HG03066 (cell line): ENCODE results near the gene RNF8.
"Not testable (repeated sequence)": the region's sequence is repeated elsewhere in the genome, so short reads cannot be mapped to it uniquely, and the experiment has no call there.

Experiments used
- ATAC-seq: cut with Tn5 transposase; IDR thresholded peaks from one replicate; pipeline ENCODE4 v1.9.1; 2021; ENCODE audit warnings: low read depth; ENCODE audit not compliant: unreplicated experiment

The RNF8 gene, protein sequence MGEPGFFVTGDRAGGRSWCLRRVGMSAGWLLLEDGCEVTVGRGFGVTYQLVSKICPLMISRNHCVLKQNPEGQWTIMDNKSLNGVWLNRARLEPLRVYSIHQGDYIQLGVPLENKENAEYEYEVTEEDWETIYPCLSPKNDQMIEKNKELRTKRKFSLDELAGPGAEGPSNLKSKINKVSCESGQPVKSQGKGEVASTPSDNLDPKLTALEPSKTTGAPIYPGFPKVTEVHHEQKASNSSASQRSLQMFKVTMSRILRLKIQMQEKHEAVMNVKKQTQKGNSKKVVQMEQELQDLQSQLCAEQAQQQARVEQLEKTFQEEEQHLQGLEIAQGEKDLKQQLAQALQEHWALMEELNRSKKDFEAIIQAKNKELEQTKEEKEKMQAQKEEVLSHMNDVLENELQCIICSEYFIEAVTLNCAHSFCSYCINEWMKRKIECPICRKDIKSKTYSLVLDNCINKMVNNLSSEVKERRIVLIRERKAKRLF

DNA sequence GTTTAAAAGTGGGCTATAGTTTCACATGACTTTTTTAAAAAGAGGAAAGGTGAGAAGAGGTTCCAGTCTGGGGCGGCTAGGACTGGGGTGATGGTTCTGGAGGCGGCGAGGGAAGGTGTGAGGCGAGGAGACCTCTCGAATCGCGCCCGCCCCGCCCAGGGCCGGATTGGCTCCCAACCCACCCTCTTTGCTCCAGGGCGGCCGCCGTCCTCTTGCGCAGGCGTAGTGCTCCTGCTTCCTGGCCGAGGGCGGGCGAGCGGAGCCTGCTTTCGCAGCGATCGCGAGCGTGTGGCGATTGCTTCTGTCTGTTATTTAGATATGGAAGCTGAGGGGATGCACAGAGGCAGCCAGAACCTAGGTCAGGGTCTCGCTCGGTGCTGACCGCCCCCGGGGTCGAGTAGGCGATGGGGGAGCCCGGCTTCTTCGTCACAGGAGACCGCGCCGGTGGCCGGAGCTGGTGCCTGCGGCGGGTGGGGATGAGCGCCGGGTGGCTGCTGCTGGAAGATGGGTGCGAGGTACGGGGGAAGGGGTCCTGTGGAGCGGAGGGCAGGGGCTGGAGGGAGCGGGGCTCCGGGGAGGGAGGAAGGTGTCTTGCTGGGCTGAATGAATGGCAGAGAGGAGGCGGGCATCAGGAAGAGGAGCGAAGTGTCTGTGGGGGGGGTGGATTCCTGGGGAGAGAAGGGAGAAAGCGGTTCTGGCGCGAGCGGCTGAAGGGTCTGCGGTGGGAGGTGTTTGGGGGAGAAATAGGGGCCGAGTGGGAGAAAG lies at the start of gene RNF8:
Gene RNF8 (plus strand): TSS at position 223 of the 765 bp plus-strand sequence. CDS start 182 bp downstream, at position 405.
- ATAC-seq: peak; percentile 91

DNA sequence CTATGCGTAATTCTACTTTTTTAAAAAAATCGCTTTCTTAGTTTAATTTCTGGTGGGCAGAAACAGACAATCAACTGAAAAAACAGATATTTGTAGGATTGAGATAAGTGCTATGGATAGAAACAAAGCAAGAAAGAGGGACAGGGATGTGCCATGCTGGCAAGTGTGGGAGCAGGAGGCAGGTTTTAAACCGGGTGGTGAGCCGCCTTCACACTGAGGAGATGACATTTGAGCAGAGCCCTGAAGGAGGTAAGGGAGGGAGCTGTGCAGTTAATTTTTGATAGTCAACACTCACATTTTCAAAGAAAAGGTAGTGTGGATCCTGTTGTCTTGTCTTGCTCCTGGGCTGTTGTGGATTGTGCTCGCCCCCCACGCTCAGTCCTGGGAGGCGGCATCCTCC lies 49.0 kb upstream of the RNF8 start:
- no peak for ATAC-seq

DNA sequence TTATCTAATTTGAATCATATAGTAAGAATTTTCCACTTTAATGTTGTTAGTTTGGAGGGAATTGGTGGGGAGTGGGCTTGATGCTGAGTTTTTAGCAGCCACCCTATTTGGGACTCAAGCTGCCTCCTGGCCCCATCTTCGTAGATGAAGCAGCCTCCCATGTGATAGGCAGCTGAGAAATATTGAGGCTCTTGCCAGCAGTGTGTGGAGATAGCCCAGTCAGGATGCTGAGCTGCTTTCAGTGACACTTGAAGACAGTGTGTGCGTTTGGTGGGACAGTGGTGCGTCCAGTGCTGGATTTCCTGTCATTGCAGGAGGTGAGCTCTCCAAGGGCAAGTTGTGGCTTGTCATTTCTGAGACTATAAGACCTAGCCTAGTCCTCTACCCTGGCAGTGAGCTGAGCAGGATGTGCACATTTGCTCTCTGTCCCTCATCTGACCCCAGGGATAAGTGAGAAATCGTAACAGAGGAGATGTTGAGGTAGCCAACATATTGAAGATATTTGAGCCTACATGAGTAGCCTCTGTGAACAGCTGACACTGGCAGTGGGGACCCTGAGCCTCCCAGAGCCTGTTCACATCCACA lies 47.9 kb upstream of the RNF8 start:
- no peak for ATAC-seq

DNA sequence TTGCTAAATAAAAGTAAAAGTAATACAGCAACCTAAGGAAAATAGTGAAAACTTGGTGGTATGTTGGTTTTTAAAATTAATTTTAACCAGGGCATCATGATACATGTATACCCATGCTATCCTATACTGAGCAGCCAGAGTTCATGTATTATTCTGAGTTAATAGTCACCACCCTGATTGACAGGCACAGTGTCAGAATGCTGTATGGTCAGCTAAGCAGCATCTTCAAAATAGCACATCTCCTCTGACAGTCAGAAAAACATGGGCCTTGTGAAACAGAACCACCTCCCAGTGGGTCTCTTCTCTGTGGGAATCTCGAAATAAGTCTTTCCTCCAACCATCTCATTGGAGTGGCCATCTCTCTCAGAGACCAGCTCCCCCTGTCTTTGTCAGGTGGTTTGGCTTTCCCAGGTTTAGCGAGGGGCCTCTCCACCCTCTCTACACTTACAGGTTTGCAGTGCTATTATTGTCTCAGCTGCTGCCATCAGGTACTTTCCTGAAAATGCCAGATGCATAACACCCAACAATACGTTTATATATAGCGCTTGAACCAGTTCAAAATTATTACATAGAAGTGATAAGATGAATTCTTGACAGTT lies 47.1 kb upstream of the RNF8 start:
- no peak for ATAC-seq

DNA sequence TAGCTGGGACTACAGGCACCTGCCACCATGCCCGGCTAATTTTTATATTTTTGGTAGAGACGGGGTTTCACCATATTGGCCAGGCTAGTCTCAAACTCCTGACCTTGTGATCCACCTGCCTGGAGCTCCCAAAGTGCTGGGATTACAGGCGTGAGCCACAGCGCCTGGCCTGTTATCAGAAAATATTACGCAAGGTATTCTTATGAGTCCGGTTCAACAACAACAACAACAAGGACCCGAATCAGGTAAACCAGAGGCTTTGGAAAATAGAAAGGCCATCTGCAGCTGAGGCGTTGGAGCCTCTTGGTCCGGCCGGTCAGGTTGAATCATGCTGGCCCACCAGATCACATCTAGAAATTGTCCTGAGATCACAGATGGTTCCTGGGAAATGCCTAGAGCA lies 46.3 kb upstream of the RNF8 start:
- ATAC-seq: not testable (repeated sequence)

DNA sequence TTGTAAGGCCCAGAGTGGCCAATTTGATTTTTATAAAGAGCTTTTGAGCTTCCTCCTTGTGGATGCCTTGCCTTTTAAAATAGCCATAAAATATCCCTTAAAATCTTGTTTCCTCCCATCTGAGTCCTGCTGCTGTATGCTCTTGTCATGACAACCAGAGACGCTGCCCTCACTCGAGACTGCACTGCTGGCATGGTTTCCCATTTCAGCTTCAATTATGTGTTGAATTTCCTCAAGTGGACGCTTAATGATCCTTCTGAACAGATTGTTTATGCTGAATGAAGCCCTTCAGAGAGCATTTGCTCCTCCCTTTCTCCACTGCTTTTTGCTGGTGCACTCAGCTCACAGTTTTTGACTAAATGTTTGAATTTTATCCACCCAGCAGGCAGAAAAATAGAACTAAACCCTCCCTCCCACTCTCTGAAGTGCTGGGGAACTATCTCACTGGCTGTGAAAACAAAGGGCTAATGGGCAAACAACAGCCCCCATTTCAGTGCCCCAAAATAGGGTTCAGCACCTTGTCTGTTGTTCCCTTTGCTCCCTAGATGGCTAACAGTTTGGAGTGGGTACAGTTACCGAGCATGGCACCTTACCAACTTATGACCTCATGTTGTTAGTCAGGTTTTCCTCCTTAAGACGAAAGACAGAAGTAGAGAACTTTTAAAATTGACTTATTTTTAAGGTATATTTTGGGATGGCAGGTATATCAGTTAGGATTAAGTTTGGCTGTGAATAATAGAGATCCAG lies 45.5 kb upstream of the RNF8 start:
- ATAC-seq: no peak

DNA sequence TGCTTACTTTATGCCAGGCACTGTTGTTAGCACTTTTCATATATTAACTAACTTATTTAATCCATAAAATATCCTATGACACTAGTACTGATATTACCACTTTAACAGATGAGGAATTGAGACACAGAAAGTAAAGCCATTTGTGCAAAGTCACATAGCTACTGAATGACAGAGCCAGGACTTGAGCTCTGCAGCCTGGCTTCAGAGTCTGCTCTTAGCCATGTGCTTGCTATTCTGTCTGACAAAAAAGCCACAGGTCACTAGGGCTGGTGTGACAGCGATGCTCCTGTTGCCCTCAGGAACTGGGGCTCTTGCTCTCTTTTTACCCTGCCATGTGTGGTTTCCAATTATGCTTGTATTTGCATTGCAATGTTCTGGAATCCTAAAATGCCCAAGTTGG lies 44.7 kb upstream of the RNF8 start:
- ATAC-seq: no peak

DNA sequence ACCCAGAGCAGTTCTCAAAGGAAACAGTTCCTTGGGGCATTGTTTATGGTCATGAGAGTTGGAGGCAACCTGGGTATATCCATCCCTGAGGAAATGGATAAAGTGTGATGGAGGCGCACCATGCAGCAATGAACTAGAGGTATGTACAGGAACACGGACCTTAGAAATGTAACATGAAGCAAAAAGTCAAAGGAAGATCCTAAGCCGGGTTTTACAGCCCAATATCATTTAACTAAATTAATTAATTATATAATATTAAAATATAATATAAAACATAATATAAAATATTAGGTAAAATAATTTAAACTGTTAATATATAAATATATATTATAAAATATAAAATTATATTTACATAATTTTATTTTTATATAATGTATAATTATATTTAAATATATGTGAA lies 44.1 kb upstream of the RNF8 start:
- ATAC-seq: no peak

DNA sequence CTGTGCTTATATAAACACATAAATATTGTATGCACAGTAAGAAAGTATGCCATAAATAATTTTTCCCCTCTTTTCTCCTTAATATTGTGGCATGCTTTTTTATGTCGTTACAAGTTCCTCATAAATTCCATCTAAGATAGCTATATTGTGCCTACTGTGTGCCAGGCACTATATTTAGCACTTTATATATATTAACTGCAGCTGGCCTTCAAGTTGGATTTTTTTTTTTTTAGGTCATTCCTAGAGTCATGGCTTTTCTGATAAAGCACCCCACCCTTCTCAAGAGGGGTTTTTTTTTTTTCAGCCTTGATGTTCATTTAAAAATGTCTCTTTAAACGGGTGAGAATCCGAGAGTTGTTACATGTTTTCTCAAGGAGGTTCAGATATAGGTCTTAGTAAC lies 42.8 kb upstream of the RNF8 start:
- ATAC-seq: no peak

DNA sequence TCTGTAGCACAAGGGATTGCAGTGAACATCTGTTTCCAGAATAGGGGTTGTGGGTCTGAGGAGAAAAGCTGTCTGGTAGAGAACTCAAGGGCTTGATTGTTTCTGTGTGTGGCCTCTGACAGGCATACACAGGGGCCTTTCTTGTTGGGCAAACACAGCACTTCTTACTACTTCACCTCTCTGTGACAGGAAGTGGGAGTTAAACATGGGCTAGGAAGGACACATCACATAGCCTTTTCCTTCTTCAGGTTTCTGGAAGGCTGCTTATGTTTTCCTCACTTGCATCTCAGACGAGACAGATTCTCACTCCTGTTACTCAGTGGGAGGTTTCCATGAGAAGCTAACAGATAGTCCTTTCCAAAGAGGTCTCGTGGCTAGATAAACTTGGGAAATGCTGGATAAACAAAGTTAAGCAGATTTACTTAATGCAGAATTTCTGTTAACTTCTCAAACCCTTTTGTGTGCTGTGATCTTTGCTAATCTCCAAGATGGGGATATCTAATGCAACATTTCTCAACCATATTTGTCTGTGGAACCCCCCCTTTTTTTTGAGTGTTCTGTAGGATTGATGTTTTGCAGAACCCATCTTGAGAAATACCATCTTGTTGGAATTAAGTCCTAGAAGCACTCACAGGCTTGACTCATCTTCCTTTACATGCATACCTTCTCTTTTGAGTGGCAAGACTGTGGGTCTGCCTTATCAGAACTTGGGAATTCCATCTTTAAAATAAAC lies 41.9 kb upstream of the RNF8 start:
- ATAC-seq: no peak

DNA sequence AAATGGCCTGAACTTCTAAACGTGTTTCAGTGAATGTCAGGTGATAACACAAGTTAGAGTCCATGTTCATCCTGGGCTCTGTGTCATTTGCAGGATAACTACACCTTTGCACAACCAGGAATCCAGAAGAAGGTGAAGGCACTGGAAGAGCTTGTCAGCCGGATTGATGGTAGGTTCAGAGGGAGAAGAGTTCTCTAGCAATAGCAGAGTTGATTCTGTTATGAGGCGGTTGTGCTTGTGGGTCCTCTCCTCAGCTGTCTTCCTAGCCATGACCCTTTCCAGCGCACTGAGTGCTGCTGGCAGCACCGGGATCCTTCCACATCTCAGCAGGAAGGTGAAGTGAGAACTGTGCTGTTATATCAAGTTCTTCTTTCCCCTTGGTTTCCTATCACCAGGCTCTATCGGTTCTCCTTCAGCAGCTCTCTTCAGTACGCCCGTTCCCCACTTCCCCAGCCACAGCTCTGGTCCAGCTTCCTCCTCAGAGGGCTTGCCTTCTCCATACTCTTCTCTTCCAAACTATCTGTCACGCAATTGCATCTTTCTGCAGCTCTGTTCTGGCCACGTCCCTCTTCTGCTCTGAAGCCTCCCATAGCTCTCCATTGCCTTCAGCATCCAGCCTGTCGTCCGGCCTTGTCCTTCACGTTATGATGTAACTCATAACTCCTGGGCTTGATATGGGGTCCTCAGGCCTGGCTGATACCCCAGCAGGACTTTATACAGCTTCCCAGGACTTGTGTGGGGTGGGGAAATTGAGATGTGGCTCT lies 39.9 kb upstream of the RNF8 start:
- no peak for ATAC-seq

DNA sequence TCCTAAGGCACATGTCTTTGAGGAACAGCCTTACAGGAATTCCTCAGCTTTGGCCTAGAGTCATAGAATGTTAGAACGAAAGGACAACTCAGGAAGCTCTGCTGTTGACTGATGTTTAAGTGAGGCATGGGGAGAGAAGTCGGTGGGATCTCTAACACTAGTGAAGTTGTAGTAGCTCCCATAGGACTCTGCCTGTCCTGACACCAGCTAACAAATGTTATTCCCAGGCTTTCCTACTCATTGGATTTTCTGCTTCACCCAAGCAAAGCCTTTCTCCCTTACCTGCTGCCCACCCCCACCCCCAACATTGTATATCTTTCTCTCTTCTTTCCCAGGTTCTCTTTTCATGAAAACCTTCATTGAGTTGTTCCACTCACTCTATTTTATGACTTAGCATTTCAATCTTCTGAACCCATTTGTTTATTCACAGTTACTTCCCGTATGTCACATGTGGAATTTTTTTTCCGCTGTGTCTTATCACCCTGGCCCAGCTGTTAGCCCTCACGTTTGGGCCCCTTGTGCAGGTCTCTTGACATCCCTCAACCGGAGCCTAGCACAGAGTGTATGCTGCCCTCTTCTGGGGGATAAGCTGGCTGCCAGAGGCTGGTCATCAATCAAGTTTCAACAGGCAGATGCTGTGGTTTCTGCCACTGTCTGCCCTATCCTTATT lies 39.2 kb upstream of the RNF8 start:
- no peak for ATAC-seq

DNA sequence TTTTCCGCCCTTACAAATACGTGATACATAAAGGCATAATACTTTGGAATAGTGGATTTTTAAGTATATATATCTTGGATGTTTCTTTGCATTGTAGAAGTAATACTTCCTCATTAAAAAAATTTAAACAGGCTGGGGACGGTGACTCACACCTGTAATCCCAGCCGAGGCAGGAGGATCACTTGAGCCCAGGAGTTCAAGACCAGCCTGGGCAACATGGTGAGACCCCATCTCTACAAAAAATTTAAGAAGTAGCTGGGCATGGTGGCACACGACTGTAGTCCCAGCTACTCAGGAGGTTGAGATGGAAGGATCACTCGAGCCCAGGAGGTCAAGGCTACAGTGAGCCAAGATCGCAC lies 38.6 kb upstream of the RNF8 start:
- ATAC-seq: no peak

DNA sequence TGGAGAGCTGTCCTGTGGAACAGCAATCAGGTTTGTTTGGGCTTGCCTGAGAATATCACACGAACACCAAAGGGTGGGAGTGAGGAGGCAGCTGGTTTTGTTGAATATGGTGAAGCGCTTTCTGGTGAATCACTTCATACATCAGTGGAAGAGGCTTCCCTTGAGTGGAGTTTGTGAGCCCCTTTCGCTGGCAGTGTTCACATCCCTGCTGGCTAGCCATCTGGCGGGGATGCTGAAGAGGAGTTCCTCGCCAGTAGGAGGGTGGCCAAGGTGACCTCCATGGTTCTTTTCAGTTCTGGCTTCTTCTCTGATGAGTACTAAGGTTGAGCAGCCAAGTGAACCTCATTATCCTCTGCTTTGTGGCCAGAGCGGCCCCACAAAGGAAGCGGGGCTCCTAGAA lies 37.7 kb upstream of the RNF8 start:
- ATAC-seq: no peak

DNA sequence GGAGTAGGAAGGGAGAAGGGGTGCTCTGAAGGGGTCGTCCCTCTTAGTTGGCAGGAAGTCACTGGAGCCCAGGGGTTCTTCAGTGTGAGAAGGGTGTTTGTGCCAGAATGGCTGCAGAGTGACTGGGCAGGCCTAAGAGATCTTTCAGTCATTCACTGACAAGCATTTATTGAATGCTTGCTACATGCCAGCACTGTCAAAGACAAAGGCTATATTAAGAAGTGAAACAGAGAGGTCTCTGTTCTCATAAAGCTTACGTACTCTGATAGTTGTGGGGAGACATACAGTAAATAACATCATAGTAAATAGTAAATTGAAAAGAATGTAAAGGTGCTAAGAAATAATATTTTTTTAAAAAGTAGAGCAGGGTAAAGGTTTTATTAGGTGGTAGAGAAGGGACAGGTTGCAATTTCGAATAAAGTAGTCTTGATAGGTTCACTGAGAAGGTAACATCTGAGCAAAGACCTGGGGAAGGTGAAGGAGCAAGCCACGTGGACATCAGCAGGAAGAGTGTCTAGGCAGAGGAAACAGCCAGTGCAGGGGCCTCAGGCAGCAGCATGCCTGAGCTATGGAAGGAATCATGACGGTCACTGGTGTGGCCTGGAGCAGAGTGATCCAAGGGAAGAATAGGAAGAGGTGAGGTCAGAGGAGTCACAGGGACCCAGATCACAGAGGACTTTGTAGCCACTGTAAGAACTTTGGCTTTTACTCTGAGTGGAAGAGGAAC lies 36.3 kb upstream of the RNF8 start:
- ATAC-seq: no peak

DNA sequence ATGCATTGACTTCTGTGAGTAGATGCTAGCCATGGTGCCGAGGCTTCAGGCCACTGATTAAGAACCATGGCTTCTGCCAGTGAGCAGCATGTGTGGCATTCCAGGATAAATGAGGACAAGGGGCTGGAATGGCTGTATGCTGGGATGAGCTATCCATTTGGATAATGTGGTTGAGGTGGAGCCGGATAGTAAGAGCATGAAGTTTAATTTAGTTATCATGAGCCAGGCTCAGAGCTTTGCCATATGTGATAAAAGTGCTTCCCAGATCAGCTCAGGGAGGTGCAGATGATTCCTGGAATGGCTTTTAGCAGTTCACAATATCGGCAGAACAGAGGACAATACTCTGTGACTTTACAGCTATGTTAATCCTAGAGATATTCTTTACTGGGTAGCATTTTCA lies 34.6 kb upstream of the RNF8 start:
- no peak for ATAC-seq

DNA sequence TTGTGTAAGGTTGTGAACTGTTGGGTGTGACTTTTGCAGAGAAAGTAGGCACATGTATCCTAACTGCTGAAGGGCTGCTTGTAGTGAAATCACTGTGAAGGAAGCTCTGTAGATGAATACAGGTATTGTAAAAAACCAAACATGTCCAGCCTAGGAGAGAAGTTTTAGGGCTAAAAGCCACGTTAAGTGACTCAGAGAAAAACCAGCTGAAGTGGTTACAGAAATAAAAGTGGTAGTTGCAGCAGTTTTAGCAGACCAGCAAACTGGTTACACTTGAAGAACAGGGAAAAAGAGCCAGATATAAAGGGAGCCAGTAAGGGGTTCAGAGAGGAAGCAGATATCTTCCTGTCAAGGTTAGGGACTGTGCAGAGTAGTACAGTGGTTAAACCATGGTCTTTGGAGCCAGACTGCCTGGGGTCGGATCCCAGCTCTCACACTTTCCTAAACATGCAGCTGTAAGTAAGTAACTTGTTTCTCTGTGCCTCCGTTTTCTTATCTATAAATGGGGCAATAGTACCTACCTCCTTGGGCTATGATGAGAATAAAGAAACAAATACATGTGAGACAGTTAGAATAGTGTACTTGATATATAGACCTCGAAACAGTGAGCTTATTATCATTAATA lies 33.8 kb upstream of the RNF8 start:
- ATAC-seq: no peak
